GM23338 (cell line): Measurements from ENCODE around the gene TLE1. TPM values are rescaled to one million over a fixed set of nuclear protein-coding genes. Genes with fewer than 3 reads are reported as not detected.

Source experiments
- ATAC-seq: fragments of 200-7000 bp; cut with Tn5 transposase; 3 replicates; pipeline ENCODE4 v1.9.1; 2020
- DNase-seq: peaks from one replicate; pipeline ENCODE4 v3.0.0-alpha.2; 2015; ENCODE audit warnings: low spot score
- H2AFZ ChIP-seq: fragments of 200-600 bp; sonication (generic); 2 replicates; pipeline ENCODE4 v1.8.0; 2016; ENCODE audit warnings: antibody characterized with exemption, mild to moderate bottlenecking, moderate library complexity
- H3F3A ChIP-seq: fragments of 200-600 bp; sonication (generic); replicated peaks from 2 replicates; pipeline ENCODE4 v1.8.0; 2017; ENCODE audit warnings: antibody characterized with exemption, mixed run types, low read depth
- H3K27ac ChIP-seq: fragments of 200-600 bp; sonication (generic); 2 replicates; pipeline ENCODE4 v1.6.1; 2016; ENCODE audit warnings: low read depth
- H3K27me3 ChIP-seq: fragments of 200-600 bp; sonication (generic); 2 replicates; pipeline ENCODE4 v1.8.0; 2016; ENCODE audit warnings: mild to moderate bottlenecking, mixed run types, moderate library complexity; ENCODE audit not compliant: insufficient read depth
- H3K36me3 ChIP-seq: fragments of 200-600 bp; sonication (generic); 2 replicates; pipeline ENCODE4 v1.8.0; 2016; ENCODE audit warnings: mild to moderate bottlenecking; ENCODE audit not compliant: insufficient read depth
- H3K4me1 ChIP-seq: fragments of 200-600 bp; sonication (generic); 2 replicates; pipeline ENCODE4 v1.8.0; 2016; ENCODE audit warnings: mild to moderate bottlenecking, moderate library complexity; ENCODE audit not compliant: insufficient read depth
- H3K4me2 ChIP-seq: fragments of 200-600 bp; sonication (generic); 2 replicates; pipeline ENCODE4 v1.7.1; 2017; ENCODE audit warnings: mixed run types
- H3K4me3 ChIP-seq: fragments of 200-600 bp; sonication (generic); 2 replicates; pipeline ENCODE4 v1.6.1; 2016; ENCODE audit warnings: mixed run types
- H3K79me2 ChIP-seq: fragments of 200-600 bp; sonication (generic); replicated peaks from 2 replicates; pipeline ENCODE4 v1.8.0; 2017; ENCODE audit warnings: mild to moderate bottlenecking; ENCODE audit not compliant: insufficient read depth
- H3K9me2 ChIP-seq: fragments of 200-600 bp; sonication (generic); 2 replicates; pipeline ENCODE4 v1.8.0; 2017; ENCODE audit not compliant: insufficient read depth
- H4K20me1 ChIP-seq: fragments of 200-600 bp; sonication (generic); replicated peaks from 2 replicates; pipeline ENCODE4 v1.8.0; 2017; ENCODE audit warnings: mild to moderate bottlenecking; ENCODE audit not compliant: insufficient read depth
- H3K27ac Mint-ChIP-seq: 2 replicates; pipeline ENCODE4 v1.8.0; 2020; ENCODE audit warnings: inconsistent platforms, mild to moderate bottlenecking, moderate library complexity, mixed read lengths
- H3K27me3 Mint-ChIP-seq: 3 replicates; pipeline ENCODE4 v1.8.0; 2022; ENCODE audit warnings: low read depth, mild to moderate bottlenecking, moderate library complexity, mixed read lengths, inconsistent platforms; ENCODE audit not compliant: insufficient read depth, poor library complexity
- H3K36me3 Mint-ChIP-seq: 3 replicates; pipeline ENCODE4 v1.8.0; 2021; ENCODE audit warnings: low read depth, mild to moderate bottlenecking, inconsistent platforms, moderate library complexity, mixed read lengths
- H3K4me1 Mint-ChIP-seq: 3 replicates; pipeline ENCODE4 v1.8.0; 2020; ENCODE audit warnings: mild to moderate bottlenecking, inconsistent platforms, mixed read lengths
- H3K4me3 Mint-ChIP-seq: 3 replicates; pipeline ENCODE4 v1.8.0; 2021; ENCODE audit warnings: moderate library complexity, mild to moderate bottlenecking, inconsistent platforms, mixed read lengths
- H3K9me3 Mint-ChIP-seq: 3 replicates; pipeline ENCODE4 v1.8.0; 2020; ENCODE audit warnings: moderate library complexity, mild to moderate bottlenecking, inconsistent platforms, mixed read lengths
- CREB1 ChIP-seq: fragments of 250-450 bp; sonication (Bioruptor Pico); IDR thresholded peaks from 2 replicates; pipeline ENCODE4 v1.5.0; 2020; ENCODE audit warnings: low read depth, mild to moderate bottlenecking, moderate library complexity
- CTCF ChIP-seq, 2 experiments: fragments of 200-600 bp in 1 of 2; sonication (generic) in 1 of 2; conservative IDR thresholded peaks; 2 replicates each; pipeline versions ENCODE4 v1.5.1 to v1.6.1; 2016 to 2017; ENCODE audit warnings: antibody characterized with exemption in 2 of 2, low read depth in 2 of 2, mild to moderate bottlenecking in 2 of 2, moderate library complexity in 1 of 2
- ETS1 ChIP-seq: IDR thresholded peaks from 2 replicates; pipeline ENCODE4 v1.6.1; 2016; ENCODE audit warnings: antibody characterized with exemption
- EZH2 ChIP-seq: fragments of 200-600 bp; sonication (generic); IDR thresholded peaks from one replicate; pipeline ENCODE4 v1.8.0; 2017; ENCODE audit warnings: antibody characterized with exemption, mild to moderate bottlenecking, low read depth; ENCODE audit not compliant: unreplicated experiment
- EZH2phosphoT487 ChIP-seq: fragments of 200-600 bp; sonication (generic); IDR thresholded peaks from one replicate; pipeline ENCODE4 v1.8.1; 2018; ENCODE audit warnings: antibody characterized with exemption; ENCODE audit not compliant: unreplicated experiment
- NANOG ChIP-seq: IDR thresholded peaks from 2 replicates; pipeline ENCODE4 v1.6.1; 2016; ENCODE audit warnings: antibody characterized with exemption, borderline replicate concordance
- POLR2AphosphoS5 ChIP-seq: IDR thresholded peaks from 2 replicates; pipeline ENCODE4 v1.6.1; 2016; ENCODE audit warnings: antibody characterized with exemption, low read depth
- REST ChIP-seq: IDR thresholded peaks from one replicate; pipeline ENCODE4 v1.6.1; 2018; ENCODE audit warnings: antibody characterized with exemption; ENCODE audit not compliant: unreplicated experiment
- STAT1 ChIP-seq: IDR thresholded peaks from one replicate; pipeline ENCODE4 v1.6.1; 2016; ENCODE audit warnings: antibody characterized with exemption; ENCODE audit not compliant: unreplicated experiment
- ZNF331 ChIP-seq: fragments of 250-450 bp; sonication (Bioruptor Pico); IDR thresholded peaks from 2 replicates; pipeline ENCODE4 v1.5.0; 2020; ENCODE audit warnings: low read depth, mild to moderate bottlenecking, moderate library complexity
- polyA plus RNA-seq: library from polyadenylated mRNA; unstranded; fragments of >200 nt; fragmentation: Nextera tagmentation; extraction: Ambion mirVana; gene quantifications from 2 replicates; pipeline ENCODE4 v1.2.1, GENCODE V29; 2016
- total RNA-seq: library from RNA; depleted of rRNA; stranded (reverse); fragments of >200 nt; shearing (Covaris generic); gene quantifications from 2 replicates; pipeline ENCODE4 v1.2.3, GENCODE V29; 2014

The TLE1 gene
- total and polyA plus RNA-seq, 2 experiments from 2014 or later = 58.1 to 132 TPM

GRCh38 chr9:81693671-81694378 is 4.5 kb upstream of the TLE1 start:
- H3K27me3 ChIP-seq = peaks cover 6% of the 10 kb centered on the region; the same call in 1 of the 2 replicates
- no peak for DNase-seq
- peaks cover 3% of the 10 kb centered on the region for H3K79me2 ChIP-seq
- no peaks in the 10 kb centered on the region for H3K36me3 ChIP-seq
- Mint-ChIP-seq H3K9me3 (peaks cover 2% of the 10 kb centered on the region; the same call in 2 of the 3 replicates), H3K27ac (no peak overlapping the region), H3K4me1 (peaks cover 38% of the 10 kb centered on the region), H3K27me3 (peaks cover 6% of the 10 kb centered on the region), H3K4me3 (no peak overlapping the region; the same call in 2 of the 3 replicates), H3K36me3 (peaks cover 2% of the 10 kb centered on the region; the same call in 2 of the 3 replicates)
- peaks cover 4% of the 10 kb centered on the region for H3F3A ChIP-seq
- ATAC-seq = no peak
- H3K4me2 ChIP-seq = peak overlapping the region; percentile 72
- no peaks in the 10 kb centered on the region for H4K20me1 ChIP-seq
- TF ChIP-seq EZH2 = no peak
- no peak for TF ChIP-seq STAT1
- no peak for TF ChIP-seq ZNF331 (CRISPR knock-in tag)
- no peak for TF ChIP-seq NANOG
- TF ChIP-seq ETS1 = no peak
- no peak for TF ChIP-seq CTCF (conservative IDR thresholded peaks at IDR 0.05; ENCODE audit: low read depth in 2 of 2)
- TF ChIP-seq CREB1 = no peak
- no peak for TF ChIP-seq EZH2phosphoT487
- no peak for TF ChIP-seq POLR2AphosphoS5
- no peak for TF ChIP-seq REST
- no peaks in the 10 kb centered on the region for H3K9me2 ChIP-seq
- H3K4me3 ChIP-seq = peak overlapping the region; percentile 21; the same call in 1 of the 2 replicates
- peaks cover 37% of the 10 kb centered on the region for H3K4me1 ChIP-seq
- no peak overlapping the region; the same call in 1 of the 2 replicates for H3K27ac ChIP-seq
- H2AFZ ChIP-seq = peak overlapping the region; percentile 49; the same call in 1 of the 2 replicates
